HepG2 (cell line): ENCODE data around the gene ITLN1. TPM values are rescaled to one million over a fixed set of nuclear protein-coding genes. Genes with fewer than 3 reads are reported as not detected.

Experiments
- ATAC-seq: fragments of 200-7000 bp; cut with Tn5 transposase; 3 replicates; pipeline ENCODE4 v1.9.1; 2020; ENCODE audit warnings: mild to moderate bottlenecking, moderate library complexity
- BruUV-seq: library from RNA; stranded (reverse); fragments of 400-500 nt; replicated peaks from 2 replicates; lab custom pipeline; 2021; lab: Mats Ljungman, UMichigan
- CTCF ChIA-PET: fragments of 300-600 bp; formaldehyde crosslinking; extraction: SDS; loops from one replicate; lab custom pipeline; 2021; ENCODE audit warnings: low total read pairs, inconsistent platforms, low intra/inter-chr PET ratio; lab: Yijun Ruan, JAX
- POLR2A ChIA-PET: fragments of 350-600 bp; sonication (Branson Sonifier 250); formaldehyde crosslinking; loops from one replicate; lab custom pipeline; 2020; ENCODE audit warnings: antibody characterized with exemption, inconsistent platforms; lab: Yijun Ruan, JAX
- DNase-seq: peaks from one replicate; pipeline ENCODE4 v3.0.0-alpha.2; 2015; ENCODE audit warnings: low spot score
- FAIRE-seq: peaks from 3 replicates; lab custom pipeline; 2011; peaks lifted over from hg19 to GRCh38; lab: Jason Lieb, UNC
- H2AFZ ChIP-seq: one replicate; pipeline ENCODE4 v1.6.1; 2011; ENCODE audit warnings: low read length, inconsistent platforms
- H3K27ac ChIP-seq: fragments of 300-600 bp; 3 replicates; pipeline ENCODE4 v1.8.0; 2011; ENCODE audit warnings: mixed run types, mild to moderate bottlenecking, mixed read lengths, low read length, inconsistent platforms; ENCODE audit not compliant: insufficient read depth; ENCODE audit errors: extremely low read length
- H3K27me3 ChIP-seq, 2 experiments: fragments of 200-600 bp in 1 of 2; 2 replicates in 1 of 2; 3 replicates in 1 of 2; pipeline versions ENCODE4 v1.6.0 to v1.8.0; 2011; ENCODE audit warnings: low read length in 2 of 2, mild to moderate bottlenecking in 2 of 2, moderate library complexity in 2 of 2, inconsistent platforms in 1 of 2; ENCODE audit not compliant: insufficient read depth in 2 of 2, control insufficient read depth in 1 of 2
- H3K36me3 ChIP-seq, 2 experiments: fragments of 200-600 bp in 1 of 2; replicated peaks in 1 of 2; 2 replicates in 1 of 2; 3 replicates in 1 of 2; pipeline versions ENCODE4 v1.5.1 to v1.8.0; 2011; ENCODE audit warnings: low read length in 2 of 2, inconsistent platforms in 1 of 2; ENCODE audit not compliant: insufficient read depth in 2 of 2, control insufficient read depth in 1 of 2
- H3K4me1 ChIP-seq: 2 replicates; pipeline ENCODE4 v1.5.1; 2012; ENCODE audit warnings: low read length, inconsistent platforms; ENCODE audit not compliant: insufficient read depth
- H3K4me2 ChIP-seq: 2 replicates; pipeline ENCODE4 v1.6.0; 2011; ENCODE audit warnings: low read depth, low read length, inconsistent platforms
- H3K4me3 ChIP-seq, 3 experiments: fragments of 200-600 bp in 1 of 3; sonication (generic), shearing (Covaris generic) in 1 of 3; replicated peaks in 1 of 3; 2 replicates each; pipeline ENCODE4 v1.5.1; 2011 to 2016; ENCODE audit warnings: low read length in 3 of 3, inconsistent platforms in 2 of 3, low read depth in 2 of 3, mild to moderate bottlenecking in 2 of 3, control low read depth in 1 of 3, mixed read lengths in 1 of 3; ENCODE audit not compliant: insufficient read depth in 1 of 3
- H3K79me2 ChIP-seq: one replicate; pipeline ENCODE4 v1.6.1; 2011; ENCODE audit warnings: low read length, inconsistent platforms; ENCODE audit not compliant: insufficient read depth
- H3K9ac ChIP-seq: 2 replicates; pipeline ENCODE4 v1.6.0; 2011; ENCODE audit warnings: mild to moderate bottlenecking, low read depth, low read length, inconsistent platforms; ENCODE audit not compliant: insufficient read depth
- H3K9me3 ChIP-seq: 2 replicates; pipeline ENCODE4 v1.5.1; 2012; ENCODE audit warnings: mild to moderate bottlenecking, low read length
- H4K20me1 ChIP-seq: 2 replicates; pipeline ENCODE4 v1.6.0; 2011; ENCODE audit warnings: inconsistent platforms, mild to moderate bottlenecking, low read length, moderate library complexity; ENCODE audit not compliant: insufficient read depth
- RAD21 ChIP-seq: fragments of 450-650 bp; formaldehyde crosslinking; IDR thresholded peaks from 2 replicates; pipeline ENCODE4 v1.5.0; 2020; ENCODE audit warnings: mild to moderate bottlenecking
- SMC3 ChIP-seq: IDR thresholded peaks from 2 replicates; pipeline ENCODE4 v1.6.1; 2011; ENCODE audit warnings: low read length, improper control_type of control experiment
- STAG1 ChIP-seq: sonication (generic); formaldehyde crosslinking; IDR thresholded peaks from 2 replicates; pipeline ENCODE4 v1.4.0; 2020; ENCODE audit warnings: missing genetic modification reagents
- ZGPAT ChIP-seq: IDR thresholded peaks from 2 replicates; pipeline ENCODE4 v1.6.1; 2016; ENCODE audit warnings: mild to moderate bottlenecking
- WGBS: methylation state at CpG from one replicate; pipeline ENCODE4 v1.1.6; 2017; ENCODE audit warnings: low lambda C conversion rate; 5-methylcytosine and 5-hydroxymethylcytosine counted together
- in situ Hi-C: cut with HindIII; loops from 2 replicates; pipeline ENCODE4 v1.10.0; 2017; ENCODE audit warnings: low pct_unique_long_range_greater_than_20kb; ENCODE audit not compliant: extremely low pct_ligation_motif_present
- intact Hi-C: fragments of 100-400 bp; cut with micrococcal nuclease; formaldehyde crosslinking; loops from one replicate; pipeline ENCODE4 v1.10.0; 2022; ENCODE audit not compliant: unreplicated experiment
- polyA plus RNA-seq, 8 experiments: library from polyadenylated mRNA; depleted of rRNA in 3 of 8; stranded (reverse) in 7 of 8; unstranded in 1 of 8; fragments of >200 nt; fragmentation: Illumina TruSeq in 4 of 8; extraction: Trizol in 4 of 8; gene quantifications; 2 replicates each; pipeline versions ENCODE4 v1.2.1 to v1.2.3, GENCODE V29; 2011 to 2016; ENCODE audit warnings: low read depth in 4 of 8, missing spikeins in 1 of 8, mixed read lengths in 1 of 8; ENCODE audit not compliant: insufficient read depth in 1 of 8
- total RNA-seq, 5 experiments: library from RNA; depleted of rRNA; stranded (reverse); fragments of >200 nt; fragmentation: Illumina TruSeq; extraction: Trizol; gene quantifications; 2 replicates each; pipeline ENCODE4 v1.2.3, GENCODE V29; 2016; ENCODE audit warnings: low read depth in 1 of 5
- TF ChIP-seq, protein P1 (sequence below): IDR thresholded peaks from 2 replicates; pipeline ENCODE4 v1.6.1; 2016
- TF ChIP-seq, protein P2 (sequence below), 2 experiments: fragments of 450-650 bp in 1 of 2; sonication (generic) in 1 of 2; formaldehyde crosslinking in 1 of 2; IDR thresholded peaks; 2 replicates each; pipeline versions ENCODE4 v1.6.1 to v1.8.0; 2016 to 2022; ENCODE audit warnings: antibody characterized with exemption in 1 of 2, mild to moderate bottlenecking in 1 of 2, missing genetic modification reagents in 1 of 2

ITLN1 gene
- total and polyA plus RNA-seq, 2 of the 13 experiments (the other 11 are each of a cell fraction or from before 2014, with no cell fraction given): not detected

- TF ChIP-seq, protein P1, sequence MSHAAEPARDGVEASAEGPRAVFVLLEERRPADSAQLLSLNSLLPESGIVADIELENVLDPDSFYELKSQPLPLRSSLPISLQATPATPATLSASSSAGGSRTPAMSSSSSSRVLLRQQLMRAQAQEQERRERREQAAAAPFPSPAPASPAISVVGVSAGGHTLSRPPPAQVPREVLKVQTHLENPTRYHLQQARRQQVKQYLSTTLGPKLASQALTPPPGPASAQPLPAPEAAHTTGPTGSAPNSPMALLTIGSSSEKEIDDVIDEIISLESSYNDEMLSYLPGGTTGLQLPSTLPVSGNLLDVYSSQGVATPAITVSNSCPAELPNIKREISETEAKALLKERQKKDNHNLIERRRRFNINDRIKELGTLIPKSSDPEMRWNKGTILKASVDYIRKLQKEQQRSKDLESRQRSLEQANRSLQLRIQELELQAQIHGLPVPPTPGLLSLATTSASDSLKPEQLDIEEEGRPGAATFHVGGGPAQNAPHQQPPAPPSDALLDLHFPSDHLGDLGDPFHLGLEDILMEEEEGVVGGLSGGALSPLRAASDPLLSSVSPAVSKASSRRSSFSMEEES (CRISPR knock-in tag): no peak
- TF ChIP-seq STAG1 (CRISPR knock-in tag) (peak; percentile 77), RAD21 (CRISPR knock-in tag) (0 out of 2 replicates have a peak, but pooled peaks have one; percentile 39), SMC3 (peak; percentile 60)
Measured at GRCh38 chr1:160834945-160835565, 49.9 kb downstream of the ITLN1 start (continued).

GRCh38 chr1:160830321-160831153, 54.4 kb downstream of the ITLN1 start:
- H4K20me1 ChIP-seq: no peaks in the 10 kb centered on the region
- no peaks in the 10 kb centered on the region for H3K4me1 ChIP-seq
- peak; percentile 93 for ATAC-seq
- no peak overlapping the region for H2AFZ ChIP-seq
- DNase-seq: peak; percentile 40
- no TSS peak for BruUV-seq
- no peaks in the 10 kb centered on the region for H3K36me3 ChIP-seq
- no peak overlapping the region for H3K27ac ChIP-seq
- no peak overlapping the region for H3K4me3 ChIP-seq
- WGBS: 38% methylated on average over 8 of the region's 8 CpGs
- H3K27me3 ChIP-seq: no peaks in the 10 kb centered on the region
- ChIA-PET CTCF (interaction anchor here (1.4 to 3.0 kb wide), 2 partner anchors 104 to 155 kb away, joined by 6 to 19 read pairs; no protein-coding TSS in a partner anchor), POLR2A (no interaction called here)
- peak; percentile 58 for FAIRE-seq
- no peak overlapping the region for H3K9ac ChIP-seq
- intact Hi-C loops (loop anchor here (1.0 kb wide), 1 partner anchor 103 kb away; no protein-coding TSS in a partner anchor), in situ Hi-C loops (loop anchor here (10.0 kb wide), 1 partner anchor 54 kb away; the partner anchor contains the start of gene ITLN1)
- no peaks in the 10 kb centered on the region for H3K9me3 ChIP-seq
- H3K79me2 ChIP-seq: no peaks in the 10 kb centered on the region
- no peak overlapping the region for H3K4me2 ChIP-seq
- TF ChIP-seq, protein P2, sequence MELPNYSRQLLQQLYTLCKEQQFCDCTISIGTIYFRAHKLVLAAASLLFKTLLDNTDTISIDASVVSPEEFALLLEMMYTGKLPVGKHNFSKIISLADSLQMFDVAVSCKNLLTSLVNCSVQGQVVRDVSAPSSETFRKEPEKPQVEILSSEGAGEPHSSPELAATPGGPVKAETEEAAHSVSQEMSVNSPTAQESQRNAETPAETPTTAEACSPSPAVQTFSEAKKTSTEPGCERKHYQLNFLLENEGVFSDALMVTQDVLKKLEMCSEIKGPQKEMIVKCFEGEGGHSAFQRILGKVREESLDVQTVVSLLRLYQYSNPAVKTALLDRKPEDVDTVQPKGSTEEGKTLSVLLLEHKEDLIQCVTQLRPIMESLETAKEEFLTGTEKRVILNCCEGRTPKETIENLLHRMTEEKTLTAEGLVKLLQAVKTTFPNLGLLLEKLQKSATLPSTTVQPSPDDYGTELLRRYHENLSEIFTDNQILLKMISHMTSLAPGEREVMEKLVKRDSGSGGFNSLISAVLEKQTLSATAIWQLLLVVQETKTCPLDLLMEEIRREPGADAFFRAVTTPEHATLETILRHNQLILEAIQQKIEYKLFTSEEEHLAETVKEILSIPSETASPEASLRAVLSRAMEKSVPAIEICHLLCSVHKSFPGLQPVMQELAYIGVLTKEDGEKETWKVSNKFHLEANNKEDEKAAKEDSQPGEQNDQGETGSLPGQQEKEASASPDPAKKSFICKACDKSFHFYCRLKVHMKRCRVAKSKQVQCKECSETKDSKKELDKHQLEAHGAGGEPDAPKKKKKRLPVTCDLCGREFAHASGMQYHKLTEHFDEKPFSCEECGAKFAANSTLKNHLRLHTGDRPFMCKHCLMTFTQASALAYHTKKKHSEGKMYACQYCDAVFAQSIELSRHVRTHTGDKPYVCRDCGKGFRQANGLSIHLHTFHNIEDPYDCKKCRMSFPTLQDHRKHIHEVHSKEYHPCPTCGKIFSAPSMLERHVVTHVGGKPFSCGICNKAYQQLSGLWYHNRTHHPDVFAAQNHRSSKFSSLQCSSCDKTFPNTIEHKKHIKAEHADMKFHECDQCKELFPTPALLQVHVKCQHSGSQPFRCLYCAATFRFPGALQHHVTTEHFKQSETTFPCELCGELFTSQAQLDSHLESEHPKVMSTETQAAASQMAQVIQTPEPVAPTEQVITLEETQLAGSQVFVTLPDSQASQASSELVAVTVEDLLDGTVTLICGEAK (IDR thresholded peaks at IDR 0.05): no peak
- TF ChIP-seq, protein P2 (CRISPR knock-in tag; IDR thresholded peaks at IDR 0.05): no peak
- TF ChIP-seq ZGPAT (CRISPR knock-in tag) (no peak), SMC3 (peak; percentile 80)
